Fibroblast of villous mesenchyme (primary cell): Measurements from ENCODE around the gene BFAR. TPM values are rescaled to one million over a fixed set of nuclear protein-coding genes. Genes with fewer than 3 reads are reported as not detected.
A peak's percentile ranks its signal among the peaks of the same experiment; 100 is the strongest.

Experiments used
- DNase-seq: peaks from one replicate; pipeline ENCODE4 v3.0.0-alpha.2; 2010; ENCODE audit warnings: low read depth
- H3K4me3 ChIP-seq: 2 replicates; pipeline ENCODE4 v1.5.1; 2011; ENCODE audit warnings: low read depth, mild to moderate bottlenecking, low read length
- total RNA-seq: library from RNA; depleted of rRNA; stranded (reverse); fragments of >200 nt; gene quantifications from 2 replicates; pipeline ENCODE4 v1.2.3, GENCODE V29; 2012
- TF ChIP-seq, protein P1 (sequence below): IDR thresholded peaks from 2 replicates; pipeline ENCODE4 v1.5.1; 2012; ENCODE audit warnings: low read depth, mild to moderate bottlenecking, low read length; ENCODE audit not compliant: insufficient read depth

BFAR gene
- total RNA-seq, 1 donor: 111 TPM

DNA sequence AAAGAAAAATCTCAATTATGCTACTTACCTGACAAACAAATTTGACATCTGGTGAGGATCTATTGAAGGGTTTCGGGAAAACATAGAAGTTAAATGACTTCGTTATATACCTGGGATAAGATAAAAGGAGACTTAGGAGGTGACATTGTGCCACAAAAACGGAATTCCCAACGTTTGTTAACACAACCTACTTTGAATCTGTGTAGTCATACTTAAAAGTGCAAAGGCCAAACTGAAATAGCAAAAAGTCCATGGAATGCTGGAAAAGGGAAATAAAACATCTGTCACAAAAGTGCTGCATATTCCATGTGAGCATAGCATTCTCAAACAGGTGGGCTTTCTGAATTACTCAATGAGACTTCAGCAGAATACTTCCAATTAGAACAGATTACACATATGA, 5.7 kb upstream of the BFAR start:
- H3K4me3 ChIP-seq: no peak overlapping the region
- no peak for DNase-seq
- TF ChIP-seq, protein P1, sequence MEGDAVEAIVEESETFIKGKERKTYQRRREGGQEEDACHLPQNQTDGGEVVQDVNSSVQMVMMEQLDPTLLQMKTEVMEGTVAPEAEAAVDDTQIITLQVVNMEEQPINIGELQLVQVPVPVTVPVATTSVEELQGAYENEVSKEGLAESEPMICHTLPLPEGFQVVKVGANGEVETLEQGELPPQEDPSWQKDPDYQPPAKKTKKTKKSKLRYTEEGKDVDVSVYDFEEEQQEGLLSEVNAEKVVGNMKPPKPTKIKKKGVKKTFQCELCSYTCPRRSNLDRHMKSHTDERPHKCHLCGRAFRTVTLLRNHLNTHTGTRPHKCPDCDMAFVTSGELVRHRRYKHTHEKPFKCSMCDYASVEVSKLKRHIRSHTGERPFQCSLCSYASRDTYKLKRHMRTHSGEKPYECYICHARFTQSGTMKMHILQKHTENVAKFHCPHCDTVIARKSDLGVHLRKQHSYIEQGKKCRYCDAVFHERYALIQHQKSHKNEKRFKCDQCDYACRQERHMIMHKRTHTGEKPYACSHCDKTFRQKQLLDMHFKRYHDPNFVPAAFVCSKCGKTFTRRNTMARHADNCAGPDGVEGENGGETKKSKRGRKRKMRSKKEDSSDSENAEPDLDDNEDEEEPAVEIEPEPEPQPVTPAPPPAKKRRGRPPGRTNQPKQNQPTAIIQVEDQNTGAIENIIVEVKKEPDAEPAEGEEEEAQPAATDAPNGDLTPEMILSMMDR: no peak

DNA sequence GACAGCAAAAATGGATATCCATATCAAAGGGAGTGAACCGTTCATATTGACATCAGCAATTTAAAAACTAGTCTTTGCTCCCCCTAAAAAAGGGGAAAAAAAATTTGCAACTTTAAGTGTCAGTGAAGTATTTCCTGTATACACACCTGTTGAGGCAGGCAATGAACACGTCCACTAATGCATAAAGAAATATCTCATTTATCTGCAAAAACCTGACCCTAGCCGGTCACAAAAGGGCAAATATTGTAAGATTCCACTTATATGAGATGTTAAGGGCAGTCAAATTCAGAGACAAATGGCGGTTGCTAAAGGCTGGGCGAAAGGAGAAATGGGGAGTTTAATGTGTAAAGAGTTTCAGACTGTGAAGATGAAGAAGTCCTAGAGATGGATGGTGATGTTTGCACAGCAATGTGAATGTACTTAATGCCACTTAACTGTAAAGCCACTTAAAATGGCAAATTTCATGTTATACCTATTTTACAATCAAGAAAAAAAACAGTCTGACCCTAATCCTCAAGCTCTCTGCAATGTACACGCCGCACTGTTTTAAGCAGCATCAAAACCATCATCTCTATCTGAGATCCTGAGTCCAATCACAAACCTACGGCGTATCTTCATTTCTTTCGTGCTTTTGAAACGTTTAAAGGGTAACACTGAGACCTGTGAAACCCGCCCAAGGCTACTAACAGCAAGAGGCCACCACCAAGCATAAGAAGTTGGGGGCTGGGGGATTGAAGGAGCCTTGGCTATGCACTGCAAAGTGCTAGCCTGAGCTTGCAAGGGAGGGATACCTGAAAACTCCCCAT, 3.7 kb upstream of the BFAR start:
- peak overlapping the region; percentile 93 for H3K4me3 ChIP-seq
- TF ChIP-seq, protein P1: no peak
- DNase-seq: no peak

DNA sequence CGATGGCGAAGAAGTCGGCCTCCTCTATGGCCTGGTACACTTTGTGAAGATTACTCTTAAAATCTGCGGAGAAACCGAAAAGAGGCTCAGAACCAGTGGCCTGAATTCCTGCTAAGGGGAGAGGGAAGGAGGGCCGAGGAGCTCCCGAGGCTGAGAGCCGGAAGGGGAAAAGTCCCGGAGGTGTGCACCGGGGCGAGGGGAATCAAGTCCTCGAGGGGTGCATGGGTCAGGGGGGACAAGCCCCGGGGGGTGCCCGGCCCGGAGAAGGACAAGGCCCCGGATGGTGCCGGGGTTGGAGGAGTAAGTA, 3.2 kb upstream of the BFAR start:
- H3K4me3 ChIP-seq: peak overlapping the region; percentile 93
- TF ChIP-seq, protein P1: no peak
- DNase-seq: peak; percentile 17

DNA sequence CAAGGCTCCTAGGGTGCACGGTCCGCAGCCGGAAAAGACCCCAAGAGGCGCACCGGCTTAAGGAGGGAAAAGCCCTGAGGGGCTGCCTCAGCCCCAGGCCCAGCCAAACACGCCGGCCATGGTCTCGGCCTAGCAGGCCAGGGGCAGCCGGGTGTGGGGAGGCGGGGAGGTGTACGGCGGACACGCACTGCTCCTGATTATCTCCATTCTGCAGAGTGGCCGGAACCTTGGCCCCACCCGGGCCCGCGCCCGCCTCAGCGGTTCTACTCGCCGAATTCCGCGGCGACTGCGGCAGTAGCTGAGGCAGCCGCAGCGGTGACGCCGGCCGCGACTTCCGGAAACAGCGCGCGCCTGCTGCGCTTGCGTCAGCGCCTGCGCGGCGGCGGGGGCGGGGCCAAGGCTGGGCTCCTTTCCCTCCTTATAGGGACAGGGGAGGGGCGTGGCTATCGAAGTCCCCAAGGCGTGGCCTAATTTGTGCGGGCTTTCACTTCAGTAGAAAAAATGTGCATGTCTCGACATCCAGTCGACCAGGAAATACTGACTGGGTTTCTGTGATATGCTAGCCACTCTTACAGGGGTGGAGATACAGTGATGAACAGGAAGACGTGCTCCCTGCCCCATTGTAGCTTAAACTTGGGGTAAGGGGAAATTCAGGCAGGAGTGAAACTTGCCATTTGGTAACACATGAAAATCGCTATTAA, 2.7 kb upstream of the BFAR start, which contains the start of gene PARN:
TSS of gene PARN (minus strand) at position 342 of the 701 bp plus-strand sequence. CDS start at position 207, 135 bp downstream.
- peak; percentile 99 for DNase-seq
- H3K4me3 ChIP-seq: peak within 1 kb of the TSS; percentile 93
- TF ChIP-seq, protein P1: no peak

DNA sequence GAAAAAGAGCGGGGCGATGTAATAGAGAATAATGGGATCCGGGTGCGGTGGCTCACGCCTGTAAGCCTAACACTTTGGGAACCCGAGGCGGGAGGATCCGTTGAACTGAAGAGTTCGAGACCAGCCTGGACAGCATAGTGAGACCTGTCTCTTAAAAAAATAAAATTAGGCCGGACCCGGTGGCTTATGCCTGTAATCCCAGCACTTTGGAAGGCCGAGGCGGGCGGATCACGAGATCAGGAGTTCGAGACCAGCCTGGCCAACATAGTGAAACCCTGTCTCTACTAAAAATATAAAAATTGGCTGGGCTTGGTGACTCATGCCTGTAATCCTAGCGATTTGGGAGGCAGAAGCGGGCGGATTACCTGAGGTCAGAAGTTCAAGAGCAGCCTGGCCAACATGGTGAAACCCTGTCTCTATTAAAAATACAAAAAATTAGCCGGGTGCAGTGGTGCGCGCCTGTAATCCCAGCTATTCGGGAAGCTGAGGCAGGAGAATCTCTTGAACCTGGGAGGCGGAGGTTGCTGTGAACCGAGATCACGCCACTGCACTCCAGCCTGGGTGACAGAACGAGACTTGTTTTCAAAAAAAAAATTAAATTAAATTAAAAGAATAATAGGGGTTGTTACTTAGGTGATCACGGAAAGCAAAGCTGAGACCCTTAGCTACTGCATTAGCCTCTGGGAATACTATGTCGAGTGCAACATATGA, 2.0 kb upstream of the BFAR start:
- DNase-seq: peak; percentile 67

DNA sequence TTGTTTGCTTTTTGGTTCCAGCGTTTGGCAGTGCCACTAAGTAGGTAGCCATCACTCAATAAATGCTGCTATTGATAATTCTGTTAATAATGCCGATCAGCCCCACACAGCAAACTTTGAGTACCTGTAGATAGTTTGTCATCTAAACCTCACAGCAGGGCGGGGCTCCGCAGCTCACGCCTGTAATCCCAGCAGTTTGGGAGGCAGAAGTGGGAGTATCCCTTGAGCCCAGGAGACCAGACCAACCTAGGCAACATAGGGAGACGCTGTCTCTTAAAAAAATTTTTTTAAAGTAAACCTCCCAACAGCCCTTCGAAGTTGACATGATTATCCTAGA, 1.6 kb downstream of the BFAR start:
- TF ChIP-seq, protein P1: no peak
- no peak for DNase-seq
- H3K4me3 ChIP-seq: peak overlapping the region; percentile 90

More for the DNA sequence above, 2.0 kb upstream of the BFAR start:
- peak overlapping the region; percentile 51 for H3K4me3 ChIP-seq
